ENCODE data around the gene EIPR1.

The EIPR1 gene

DNA sequence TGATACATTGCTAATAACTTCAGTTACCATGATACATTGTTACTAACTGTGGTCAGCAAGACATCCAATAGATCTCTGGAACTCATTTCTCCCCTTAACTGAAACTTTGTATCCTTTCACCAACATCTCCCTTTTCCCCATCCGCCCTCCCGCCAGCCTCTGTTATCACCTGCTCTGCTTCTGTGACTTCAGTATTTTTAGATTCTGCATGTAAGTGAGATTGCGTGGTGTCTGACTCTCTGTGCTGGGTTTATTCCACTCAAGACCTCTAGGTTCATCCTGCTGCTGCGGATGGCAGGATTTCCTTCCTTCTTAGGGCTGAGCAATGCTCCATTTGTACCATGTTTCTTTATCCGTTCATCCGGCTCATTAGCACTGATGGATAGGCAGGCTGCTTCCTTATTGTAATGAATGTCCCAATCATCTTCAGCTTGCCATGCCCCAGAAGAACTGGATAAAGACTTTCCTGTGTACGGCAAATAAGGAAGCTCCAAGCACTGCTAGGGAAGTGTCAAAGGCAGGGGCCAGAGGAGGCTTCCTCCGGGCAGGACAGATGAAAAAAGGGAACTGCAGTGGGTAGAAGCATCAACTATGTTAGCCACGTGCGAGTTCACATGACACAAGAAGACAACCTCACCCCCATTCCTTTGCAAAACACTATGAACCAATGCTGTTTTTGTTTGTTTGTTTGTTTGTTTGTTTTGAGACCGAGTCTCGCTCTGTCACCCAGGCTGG lies 113.4 kb downstream of the EIPR1 start:
- peak; percentile 37 for DNase-seq

DNA sequence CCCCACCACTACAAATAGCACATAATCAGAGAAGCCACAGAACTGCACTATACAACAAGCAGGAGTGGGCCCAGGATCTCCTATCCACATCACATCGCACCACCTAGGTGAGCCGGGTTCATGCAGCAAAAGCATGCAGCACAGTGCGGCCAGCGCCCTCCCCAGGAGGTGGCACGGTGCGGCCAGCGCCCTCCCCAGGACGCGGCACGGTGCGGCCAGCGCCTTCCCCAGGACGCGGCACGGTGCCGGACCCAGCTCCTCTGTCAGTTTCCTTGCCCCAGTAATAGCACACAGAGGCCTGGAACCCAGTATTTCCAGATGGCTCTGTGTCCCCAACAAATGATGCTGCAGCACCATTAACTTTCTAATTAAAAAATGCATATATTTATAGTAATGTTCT lies 114.1 kb downstream of the EIPR1 start:
- DNase-seq: no peak

DNA sequence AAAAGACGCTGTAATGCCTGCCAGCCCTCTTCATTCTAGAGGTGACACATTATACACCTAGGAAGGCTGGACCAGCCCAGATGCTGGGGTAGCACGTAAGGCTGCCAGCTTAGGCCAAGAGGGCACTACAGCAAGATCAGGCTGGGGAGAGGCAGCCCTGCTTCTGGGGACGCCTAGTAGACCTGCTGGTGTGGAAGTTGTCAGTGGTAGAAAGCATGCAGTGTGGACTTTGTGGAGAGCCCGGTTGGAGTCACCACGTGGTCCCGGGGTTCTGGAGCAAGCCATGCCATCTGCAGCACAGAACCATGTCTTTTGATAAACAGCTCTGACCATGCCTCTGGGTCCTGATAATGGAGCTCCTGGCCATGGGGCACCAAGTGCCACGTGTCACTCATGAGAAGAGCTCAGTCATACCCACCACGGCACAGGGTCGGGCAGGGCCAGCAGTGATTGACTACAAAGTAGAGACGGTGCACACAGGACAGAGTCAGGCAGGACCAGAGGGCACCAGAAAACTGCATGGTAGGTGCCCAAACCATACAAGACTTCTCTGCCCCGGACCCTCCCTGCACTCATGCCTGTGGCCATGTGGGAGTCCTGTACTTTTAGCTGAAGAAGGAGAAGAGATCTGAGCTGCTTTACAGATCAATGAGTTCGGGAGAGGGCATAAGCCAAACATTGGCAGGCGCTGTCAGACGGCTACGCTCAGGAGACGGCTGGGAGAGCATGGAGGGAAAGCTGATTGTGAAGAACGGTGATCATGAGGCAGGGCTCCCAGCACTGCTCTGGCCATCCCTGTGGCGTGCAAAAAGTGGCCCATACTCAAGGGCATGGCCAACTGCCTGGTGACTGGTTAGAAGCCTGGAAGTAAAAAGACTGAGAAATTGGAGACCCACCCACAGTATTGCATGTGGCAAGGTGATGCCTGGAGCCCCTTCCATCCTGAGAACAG lies 114.9 kb downstream of the EIPR1 start:
- DNase-seq: no peak

DNA sequence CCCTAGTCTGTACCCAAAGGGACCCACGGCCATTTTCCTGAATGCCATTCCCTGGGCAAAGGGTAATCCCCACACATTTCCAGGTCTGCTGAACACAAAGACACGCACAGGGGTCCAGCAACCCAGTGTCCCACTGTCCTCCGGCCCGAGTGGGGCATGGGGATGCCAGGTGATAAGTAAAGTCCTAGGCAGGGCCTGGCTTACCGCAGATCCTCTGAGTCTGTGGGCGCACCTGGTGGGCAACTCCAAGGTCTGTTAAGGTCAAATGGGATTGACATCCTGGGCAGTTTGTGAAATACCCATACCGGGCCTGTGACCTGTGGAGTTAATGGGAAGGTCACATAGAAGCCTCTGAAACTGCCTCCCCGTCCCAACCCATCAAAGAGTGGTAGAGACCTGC lies 116.1 kb downstream of the EIPR1 start:
- DNase-seq: no peak

DNA sequence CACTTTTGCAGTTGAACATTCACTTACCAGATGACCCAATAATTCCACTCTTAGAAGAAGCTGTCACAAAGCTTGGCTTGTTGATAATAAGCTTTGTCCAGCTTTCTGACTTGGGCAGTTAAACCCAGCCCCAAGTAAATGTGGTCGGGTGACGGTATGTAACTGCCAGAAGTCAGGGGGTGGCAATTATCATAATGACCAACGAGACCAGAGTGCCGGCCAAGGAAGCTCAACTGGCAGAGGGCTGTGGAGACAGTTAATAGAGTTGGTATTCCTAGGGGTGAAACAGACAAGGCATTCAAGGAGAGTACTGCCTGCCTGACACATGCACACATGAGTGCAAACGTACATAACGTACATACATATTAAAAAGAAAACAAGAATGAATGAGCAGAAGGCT lies 116.7 kb downstream of the EIPR1 start:
- no peak for DNase-seq

DNA sequence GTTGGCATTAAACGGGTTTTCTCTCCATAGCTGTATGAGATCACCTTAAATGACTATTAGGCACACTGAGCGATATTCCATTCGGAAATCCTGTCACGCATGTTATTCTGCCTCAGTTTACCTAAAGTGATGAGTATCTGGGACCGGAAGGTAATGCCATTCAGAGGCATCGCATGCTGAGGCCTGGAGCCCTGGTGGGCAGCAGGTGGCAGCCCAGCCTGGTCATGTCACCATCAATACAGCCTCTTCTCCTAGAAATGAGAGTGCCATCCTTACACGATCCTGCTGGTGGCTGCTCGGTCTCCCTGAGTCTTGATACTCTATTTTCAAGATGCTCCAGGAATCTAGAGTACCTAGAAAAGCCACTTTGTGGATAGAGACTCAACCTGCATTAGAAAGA lies 119.8 kb downstream of the EIPR1 start:
- no peak for DNase-seq

DNA sequence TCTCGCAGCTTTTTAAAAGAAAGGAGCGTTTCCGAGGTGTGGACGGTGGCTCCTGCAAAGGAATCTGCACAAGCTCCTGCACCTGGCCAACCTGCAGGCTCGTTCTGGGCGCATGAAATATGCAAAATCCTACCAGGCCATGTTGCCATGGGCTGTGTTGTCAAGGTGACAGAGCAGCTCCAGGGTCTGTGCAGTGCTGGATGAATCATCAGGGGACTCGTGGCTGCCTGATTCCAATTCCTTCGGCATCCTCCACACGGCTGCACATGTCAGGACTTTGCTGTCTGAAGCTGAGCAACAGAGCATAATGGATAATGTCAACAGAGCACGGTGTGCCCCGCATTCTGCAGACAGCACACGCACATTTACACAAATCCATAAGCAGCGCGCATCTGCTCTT lies 120.5 kb downstream of the EIPR1 start:
- DNase-seq: no peak

DNA sequence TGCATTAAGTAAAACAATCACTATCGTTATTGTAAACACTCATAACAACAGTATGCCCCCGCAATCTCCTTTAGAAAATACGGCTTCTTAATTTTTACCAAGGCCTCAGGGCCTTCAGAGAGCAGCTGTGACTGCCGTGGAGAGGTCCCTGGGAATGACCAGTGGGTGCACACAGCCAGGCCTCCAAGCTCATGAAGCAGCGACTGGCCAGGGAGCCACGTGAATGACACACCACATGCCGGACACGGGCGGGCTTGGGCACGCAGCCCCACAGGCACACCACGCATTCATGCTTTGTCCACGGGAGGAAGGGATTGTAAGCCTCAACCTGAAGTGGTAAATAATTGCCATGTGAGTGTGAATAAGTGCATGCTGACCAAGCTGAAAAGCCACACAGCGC lies 121.0 kb downstream of the EIPR1 start:
- no peak for DNase-seq

DNA sequence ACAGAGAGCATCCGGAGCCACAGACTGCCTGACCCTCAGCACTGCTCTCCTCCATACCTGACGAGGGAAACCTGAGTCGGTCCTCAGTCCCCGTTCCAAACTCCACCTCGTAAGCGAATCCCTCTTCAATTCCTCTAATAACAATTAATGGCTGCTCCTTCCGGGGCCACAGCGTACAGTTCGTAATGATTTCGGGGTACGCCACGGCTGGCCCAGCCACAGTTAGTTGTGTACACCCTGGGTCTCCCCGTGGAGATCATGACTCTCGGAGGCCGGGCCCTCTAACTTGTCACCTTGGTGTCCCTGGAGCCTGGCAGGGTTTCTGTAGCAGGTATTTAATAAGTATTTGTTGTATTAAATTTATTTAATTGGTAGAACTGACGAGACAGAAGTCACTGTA lies 121.5 kb downstream of the EIPR1 start:
- DNase-seq: no peak

DNA sequence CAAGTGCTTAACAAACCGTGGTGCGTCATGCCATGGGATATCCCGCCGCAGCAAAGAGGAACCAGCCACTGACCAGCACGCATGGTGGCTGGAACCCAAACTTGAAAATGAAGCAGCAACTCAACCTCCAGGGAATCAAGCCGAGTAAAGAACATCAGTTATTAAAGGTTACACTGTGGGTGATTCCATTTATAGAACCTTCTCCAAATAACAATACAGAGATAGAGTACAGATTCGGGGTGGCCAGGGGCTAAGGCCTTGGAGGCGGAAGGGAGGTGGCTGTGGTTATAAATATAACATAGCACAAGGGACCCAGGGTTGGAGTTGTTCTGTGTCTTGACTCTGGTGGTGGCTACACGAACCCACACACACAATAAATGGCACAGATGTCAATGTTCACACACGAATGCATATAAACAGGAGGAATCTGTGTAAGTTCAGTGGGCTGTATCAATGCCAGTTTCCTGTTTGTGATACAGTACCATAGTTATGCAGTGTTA lies 123.1 kb downstream of the EIPR1 start:
- DNase-seq: no peak

DNA sequence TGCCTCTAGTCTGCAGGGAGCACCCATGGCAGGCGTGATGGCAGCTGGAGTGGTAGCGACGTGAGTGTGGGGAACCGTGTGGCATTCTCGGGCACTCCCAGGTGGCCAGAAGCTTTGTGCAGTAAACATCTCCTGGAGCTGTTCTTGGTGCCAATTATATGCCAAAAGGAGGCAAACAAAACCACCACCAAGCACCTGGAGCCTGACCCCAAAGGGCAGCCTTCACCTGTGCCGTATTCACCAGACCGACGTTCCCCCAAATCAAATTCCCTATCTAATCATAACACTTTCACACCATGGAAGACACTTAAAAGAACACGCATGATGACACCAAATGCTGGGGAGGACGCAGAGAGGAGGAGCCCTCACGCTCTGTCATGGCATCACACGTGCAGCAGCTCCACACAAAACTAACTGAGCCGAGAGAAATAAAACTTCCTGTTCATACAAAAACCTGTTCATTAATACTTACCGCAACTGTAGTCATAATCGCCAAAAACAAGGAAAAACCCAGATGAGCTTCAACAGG lies 123.6 kb downstream of the EIPR1 start:
- DNase-seq: no peak

DNA sequence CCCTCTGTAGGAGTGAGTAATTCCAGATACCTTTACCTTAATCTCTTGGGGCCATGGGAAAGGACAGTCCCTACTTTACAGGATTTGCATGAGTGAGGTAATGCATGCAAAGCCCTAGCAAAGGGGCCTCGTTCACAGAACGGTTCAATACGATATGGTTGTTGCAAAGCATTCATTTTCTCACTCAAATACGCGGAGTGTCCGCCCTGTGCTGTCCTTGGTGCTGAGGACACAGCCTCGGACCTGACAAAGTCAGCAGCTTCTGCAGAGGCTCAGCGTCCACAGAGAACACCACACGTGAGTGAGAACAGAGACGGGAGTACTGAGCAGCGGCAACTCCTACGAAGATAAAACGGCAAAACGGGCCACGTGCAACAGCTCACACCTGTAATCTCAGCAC lies 125.7 kb downstream of the EIPR1 start:
- no peak for DNase-seq

DNA sequence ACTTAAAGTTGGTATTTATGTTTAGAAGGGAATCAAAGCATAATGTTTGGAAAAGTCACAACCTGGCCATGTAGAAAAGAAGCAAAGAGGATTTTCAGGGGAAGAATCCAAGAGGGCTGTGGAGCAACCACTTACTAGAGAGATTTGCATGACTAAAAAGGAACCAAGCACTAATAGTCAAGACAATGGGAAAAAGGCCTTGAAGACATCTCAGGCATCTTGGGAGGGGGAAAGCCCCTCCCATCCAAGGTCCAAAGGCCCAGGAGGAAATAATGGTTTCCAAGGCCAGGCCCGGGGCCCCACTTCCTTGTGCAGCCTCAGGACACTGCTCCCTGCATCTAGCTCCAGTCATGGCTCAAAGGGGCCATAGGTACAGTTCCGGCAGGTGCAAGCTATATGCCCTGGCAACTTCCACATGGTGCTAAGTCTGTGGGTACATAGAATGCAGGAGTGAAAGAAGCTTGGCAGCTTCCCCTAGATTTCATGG lies 128.1 kb downstream of the EIPR1 start:
- DNase-seq: no peak

DNA sequence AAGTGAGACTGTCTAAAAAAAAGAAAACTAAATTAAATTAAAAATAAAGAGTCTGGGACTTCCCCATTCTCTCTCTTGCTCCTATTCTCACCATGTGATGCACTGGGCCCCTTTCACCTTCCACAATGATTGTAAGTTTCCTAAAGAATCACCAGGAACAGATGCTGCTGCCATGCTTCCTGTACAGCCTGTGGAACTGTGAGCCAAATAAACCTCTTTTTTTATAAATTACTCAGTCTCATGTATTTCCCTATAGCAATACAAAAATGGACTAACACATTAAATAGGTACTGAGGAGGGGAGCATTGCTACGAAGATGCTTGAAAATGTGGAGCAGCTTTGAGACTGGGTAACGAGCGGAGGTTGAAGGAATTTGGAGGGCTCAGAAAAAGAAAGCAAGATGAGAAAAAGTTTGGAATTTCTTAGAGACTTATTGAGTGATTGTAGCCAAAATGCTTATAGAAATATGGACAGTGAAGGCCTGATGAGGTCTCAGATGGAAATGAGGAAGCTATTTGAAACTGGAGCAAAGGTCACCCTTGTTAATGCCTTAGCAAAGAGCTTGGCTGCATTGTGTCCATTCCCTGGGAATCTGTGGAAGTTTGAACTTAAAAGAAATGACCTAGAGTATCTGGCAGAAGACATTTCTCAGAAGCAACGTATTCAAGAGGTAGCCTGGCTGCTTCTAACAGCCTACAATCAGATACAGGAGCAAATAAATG lies 128.7 kb downstream of the EIPR1 start:
- DNase-seq: no peak

DNA sequence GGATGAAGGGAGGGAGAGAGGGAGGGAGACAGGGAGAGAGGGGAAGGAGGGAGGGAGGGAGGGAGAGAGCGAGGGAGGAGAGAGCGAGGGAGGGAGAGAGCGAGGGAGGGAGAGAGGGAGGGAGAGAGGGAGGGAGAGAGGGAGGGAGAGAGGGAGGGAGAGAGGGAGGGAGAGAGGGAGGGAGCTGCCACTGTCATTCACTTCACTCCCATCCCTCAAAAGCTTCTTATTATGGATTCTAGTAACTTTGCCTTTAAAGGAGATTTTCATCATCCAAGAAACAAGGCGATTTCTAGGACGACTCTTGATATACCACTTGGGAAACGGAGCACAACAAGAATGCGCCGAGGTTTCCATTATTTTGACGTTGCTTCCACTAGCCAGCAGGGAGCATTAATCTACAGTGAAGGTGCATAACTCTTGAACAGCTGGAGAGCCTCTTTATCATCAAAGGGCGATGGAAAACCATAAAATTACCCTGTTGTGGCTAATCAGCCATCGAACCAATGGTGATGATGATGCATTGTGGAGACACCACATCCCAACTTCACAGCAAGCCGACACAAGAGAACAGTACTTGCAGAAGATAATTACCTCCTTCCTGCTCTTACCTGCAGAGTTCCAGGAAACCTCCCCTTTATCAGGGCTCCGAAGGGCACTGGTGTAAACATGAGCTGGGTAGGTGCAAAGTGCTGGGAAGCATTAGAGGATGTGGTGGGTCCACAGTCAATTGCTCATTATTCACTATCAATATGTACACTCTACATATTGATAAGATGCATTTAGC lies 130.5 kb downstream of the EIPR1 start:
- DNase-seq: no peak

DNA sequence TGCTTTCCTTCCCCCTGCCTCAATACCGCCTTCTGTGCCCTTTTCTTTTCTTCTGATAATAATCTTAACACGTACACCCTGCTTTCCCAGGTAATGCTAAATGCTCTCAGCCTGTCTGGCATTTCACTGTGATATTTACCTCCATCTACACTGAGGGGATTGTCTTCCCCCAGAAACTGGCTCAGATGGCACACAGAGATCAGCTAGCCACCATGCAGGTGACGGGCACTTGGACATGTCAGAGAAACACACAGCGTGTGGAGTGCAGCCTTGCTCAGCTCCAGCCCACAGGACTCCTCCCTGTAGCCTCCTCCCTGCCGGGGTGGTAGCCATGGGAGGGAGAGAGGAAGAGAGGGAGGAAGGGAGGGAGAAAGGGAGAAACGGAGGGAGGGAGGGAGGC lies 131.2 kb downstream of the EIPR1 start:
- no peak for DNase-seq

DNA sequence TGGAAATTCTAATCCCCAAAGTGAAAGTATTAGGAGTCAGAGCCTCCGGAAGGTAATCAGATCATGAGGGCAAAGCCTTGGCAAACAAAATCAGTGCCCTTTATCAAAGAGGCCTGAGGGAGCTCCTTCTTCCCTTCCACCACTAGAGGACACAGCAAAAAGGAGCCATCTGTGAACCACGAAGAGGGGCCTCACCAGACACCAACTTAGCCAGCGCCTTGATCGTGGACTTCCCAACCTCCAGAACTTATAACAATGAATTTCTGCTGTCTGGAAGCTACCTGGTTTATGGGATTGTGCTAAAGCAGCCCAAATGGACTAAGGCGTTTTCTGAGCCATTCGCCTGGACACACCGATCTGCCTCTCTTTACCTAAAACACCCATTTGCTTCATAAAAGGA lies 133.1 kb downstream of the EIPR1 start:
- no peak for DNase-seq

DNA sequence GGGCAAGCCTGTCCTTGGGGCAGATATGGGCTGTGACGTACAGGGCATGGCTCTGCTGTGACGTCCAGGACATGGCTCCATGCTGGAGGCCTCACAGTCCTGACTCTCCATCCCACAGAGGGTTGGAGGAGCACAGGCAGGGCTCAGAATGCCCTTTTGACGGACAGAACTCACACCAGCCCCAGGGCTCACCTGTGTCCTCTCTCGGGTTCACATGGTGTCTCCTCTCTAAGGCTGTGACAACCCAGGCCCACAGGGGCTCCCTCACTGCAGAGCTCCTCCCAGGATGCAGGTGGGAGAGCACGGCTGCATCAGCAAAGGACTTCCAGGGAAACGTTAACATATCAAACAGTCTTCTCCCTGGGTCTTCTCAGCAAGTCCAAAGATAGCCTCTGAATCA lies 133.8 kb downstream of the EIPR1 start:
- DNase-seq: no peak

DNA sequence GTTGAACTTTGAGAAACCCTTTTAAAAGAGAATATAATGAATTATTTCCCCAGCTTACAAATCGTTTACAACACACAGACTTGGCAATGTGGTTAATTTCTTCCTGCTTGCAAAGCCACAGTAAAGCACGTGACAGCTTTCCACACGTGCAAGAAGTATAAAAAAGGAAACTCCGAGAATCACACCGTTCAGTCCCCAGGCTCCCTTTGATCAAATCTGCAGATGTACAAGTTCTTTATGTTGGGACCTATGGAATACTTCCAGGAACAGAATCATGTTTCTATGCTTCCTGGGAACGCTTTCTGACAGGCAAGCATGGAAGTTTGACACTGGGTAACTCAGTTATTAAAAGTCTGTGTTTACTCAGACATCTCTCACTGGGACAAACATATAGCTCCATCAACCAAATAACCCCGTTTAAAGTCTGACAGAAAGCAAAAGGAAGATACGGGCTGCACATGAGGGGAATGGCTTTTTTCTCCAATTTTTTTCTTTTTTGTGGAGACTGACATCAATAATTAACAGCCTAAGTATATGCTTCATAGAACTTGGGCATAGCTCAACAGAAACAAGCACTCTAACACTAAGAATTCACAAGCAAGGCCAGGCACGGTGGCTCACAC lies 134.8 kb downstream of the EIPR1 start:
- DNase-seq: peak; percentile 10

DNA sequence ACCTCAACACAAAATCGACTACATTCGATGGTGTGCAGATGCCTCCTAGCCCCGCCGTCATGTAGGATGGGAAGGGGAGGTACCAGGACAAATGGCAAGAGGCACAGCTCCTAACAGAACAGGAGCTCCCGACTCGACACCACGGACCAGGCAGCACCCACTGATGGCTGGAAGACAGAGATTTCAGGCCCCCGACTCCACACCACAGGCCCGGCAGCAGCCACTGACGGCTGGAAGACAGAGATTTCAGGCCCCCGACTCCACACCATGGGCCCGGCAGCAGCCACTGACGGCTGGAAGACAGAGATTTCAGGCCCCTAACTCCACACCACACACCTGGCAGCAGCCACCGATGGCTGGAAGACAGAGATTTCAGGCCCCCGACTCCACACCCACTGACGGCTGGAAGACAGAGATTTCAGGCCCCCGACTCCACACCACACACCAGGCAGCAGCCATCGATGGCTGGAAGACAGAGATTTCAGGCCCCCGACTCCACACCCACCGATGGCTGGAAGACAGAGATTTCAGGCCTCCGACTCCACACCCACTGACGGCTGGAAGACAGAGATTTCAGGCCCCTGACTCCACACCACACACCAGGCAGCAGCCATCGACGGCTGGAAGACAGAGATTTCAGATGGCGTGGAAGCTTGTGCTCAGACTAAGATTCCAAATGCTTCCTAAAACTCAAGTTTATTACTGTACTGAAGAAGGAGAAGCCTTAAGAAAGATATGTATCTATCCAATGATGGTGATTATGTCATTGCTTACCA lies 135.5 kb downstream of the EIPR1 start:
- DNase-seq: no peak
